HG03575 (cell line): Measurements from ENCODE around the gene CDHR3.

Experiments used
- ATAC-seq: cut with Tn5 transposase; IDR thresholded peaks from one replicate; pipeline ENCODE4 v1.9.1; 2021; ENCODE audit not compliant: unreplicated experiment, insufficient number of reproducible peaks, low FRiP score; ENCODE audit errors: extremely low read depth

CDHR3 gene

GRCh38 chr7:106018566-106019469 lies 55.8 kb downstream of the CDHR3 start:
- no peak for ATAC-seq

GRCh38 chr7:106019470-106019820 lies 56.4 kb downstream of the CDHR3 start:
- no peak for ATAC-seq

DNA sequence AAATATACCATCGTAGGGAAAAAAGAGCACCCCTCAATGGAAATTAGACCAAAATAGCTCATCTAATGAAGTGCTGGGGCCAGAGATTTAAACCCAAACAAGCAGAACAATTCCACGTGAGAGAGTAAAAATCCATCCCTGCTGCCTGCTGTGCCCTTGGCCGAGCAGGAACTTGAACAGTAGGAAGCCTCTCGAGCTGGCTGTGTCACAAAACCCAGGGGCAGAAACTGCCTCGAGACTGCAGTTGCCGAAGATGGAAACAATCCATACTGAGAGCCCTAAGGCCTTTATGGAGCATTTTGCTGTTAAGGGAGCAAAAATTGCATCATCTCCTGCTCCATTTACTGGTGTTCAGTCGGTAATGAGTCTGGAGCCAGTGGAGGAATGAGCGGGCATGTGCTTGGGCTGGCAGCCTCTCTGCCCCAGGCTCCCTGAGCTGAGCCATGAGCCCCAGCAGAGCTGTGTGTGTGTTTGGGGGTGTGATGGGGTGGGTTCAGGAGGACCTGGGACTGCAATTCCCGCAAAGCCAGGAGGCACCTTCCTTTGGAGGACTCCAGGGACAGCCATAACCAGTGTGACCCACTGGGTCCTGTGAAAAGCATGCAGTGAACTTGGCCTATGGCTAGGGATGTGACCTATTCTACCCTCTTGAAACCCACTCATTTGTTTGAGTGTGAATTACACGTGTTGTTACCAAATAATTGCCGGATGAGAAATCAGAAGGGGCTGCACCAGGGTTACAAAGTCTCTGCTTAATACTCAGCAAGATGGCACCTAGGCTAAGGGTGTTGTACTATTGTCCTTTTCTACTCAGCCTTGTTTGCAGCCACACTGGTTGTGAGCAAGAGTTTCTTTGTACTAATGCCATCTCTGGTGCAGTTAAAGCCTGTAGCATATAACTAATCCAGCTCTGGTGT lies 58.3 kb downstream of the CDHR3 start:
- no peak for ATAC-seq

- ATAC-seq = no peak
Measured at GRCh38 chr7:106022193-106022821, 59.2 kb downstream of the CDHR3 start.

DNA sequence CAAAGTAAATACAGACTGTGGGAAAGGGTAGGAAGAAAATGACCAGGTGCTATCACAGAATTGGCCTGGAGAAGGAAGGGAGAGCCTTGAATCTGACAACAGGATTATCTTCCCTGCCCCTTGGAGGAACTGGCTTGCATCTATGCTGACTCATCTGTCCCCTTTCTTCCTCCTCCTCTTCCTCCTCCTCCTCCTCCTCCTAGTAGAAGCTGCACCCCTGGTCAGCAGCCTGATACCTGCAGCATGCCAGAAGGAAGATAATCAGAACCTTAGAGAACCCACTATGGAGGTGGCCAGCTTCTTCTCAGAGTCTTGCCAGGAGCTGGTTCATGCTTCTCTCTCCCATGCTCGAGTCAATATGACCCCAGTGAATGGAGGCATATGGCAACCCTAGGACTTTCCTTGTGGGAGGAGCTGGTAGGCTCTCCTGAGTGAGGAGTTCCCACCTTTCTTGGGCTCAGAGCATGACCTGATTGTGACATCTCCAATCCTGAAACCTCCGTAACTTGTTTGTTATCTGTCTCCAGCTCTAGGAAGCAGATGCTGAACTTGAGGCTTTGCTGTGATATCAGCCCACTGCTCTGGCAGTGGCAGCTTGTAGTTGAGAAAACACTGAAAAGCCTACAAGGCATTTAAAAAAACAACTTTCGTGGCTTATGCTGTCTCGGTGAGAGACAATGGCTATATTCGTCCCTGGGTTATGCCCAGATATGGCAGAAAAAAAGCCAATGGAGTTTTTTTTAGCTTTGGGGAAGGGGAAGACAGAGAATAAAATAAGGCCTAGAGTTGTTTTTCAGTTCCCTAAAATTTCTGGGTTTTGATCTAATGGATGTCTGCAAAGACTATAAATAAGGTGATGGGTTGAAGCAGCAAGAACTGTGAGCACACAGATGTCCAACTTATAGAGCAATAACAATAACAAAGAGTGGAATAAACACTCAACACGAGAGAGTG lies 60.6 kb downstream of the CDHR3 start:
- no peak for ATAC-seq

- no peak for ATAC-seq
Measured at GRCh38 chr7:106026101-106026500, 63.0 kb downstream of the CDHR3 start.

DNA sequence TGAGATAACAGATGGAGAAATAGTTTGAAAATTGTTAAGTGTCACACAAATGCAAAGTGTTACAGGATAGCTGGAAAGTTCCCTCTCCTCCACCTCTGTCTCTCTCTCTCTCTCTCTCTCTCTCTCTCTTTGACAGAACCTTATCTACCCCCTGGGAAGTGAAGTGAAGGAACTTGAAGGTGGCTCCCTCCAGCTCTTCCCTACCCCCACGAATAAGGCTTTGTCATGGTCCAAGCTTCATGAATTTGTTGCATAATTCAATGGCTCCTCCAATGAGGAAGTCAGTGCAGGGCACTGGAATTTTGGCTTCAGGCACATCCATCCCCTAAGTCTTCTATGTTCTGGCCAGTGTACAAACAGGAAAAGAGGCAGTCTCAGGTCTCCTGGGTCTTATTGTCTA lies 66.4 kb downstream of the CDHR3 start:
- ATAC-seq = no peak

GRCh38 chr7:106029941-106030340 lies 66.9 kb downstream of the CDHR3 start:
- ATAC-seq = no peak

DNA sequence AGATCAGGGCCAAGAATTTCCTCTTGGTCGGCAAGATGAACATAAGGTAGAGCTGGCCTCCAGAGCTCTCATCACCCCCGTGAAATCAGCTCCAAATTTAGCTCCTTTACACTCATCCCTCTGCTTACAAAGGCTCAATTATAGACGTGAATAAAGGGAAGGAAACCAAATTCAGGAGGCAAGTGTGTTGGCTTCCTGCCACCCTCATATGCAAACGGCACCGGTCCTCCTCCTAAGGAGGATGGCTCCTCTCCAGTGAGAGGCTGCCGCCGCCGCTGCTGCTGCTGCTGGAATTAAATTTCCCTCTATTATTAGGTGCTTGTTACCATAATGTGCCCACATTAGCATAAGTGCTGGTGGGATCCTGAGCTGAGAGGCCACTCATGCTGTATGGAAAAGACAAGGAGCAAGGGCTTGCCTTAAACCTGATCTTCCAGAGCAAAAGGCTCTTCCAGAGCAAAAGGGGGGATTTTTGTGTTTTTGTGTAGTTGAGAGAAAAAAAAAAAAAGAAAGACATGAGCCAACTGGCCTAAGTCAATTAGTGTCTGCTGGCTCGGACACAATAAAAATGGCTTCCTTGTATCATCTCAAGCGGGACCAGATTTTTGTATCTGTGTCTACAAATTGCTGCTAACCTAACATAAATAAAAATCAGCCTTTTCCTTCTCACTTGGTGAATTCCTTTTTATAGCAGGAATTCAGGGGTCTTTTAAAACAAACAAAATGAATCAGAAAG lies 68.4 kb downstream of the CDHR3 start:
- no peak for ATAC-seq

DNA sequence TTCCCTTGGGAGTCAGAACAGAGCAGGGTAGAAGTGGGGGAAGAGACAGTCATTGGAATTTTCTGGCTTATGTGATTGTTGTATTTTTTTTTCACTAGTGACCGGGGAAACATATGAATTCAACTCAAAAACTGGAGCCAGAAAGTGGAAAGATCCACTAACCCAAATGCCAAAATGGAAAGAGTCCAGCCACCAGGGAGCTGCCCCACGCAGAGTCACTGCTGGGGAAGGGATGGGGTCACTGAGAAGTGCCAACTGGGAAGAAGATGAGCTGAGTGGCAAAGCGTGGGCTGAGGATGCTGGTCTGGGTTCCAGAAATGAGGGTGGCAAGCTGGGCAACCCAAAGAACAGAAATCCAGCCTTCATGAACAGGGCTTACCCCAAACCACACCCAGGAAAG lies 69.2 kb downstream of the CDHR3 start:
- ATAC-seq = no peak

DNA sequence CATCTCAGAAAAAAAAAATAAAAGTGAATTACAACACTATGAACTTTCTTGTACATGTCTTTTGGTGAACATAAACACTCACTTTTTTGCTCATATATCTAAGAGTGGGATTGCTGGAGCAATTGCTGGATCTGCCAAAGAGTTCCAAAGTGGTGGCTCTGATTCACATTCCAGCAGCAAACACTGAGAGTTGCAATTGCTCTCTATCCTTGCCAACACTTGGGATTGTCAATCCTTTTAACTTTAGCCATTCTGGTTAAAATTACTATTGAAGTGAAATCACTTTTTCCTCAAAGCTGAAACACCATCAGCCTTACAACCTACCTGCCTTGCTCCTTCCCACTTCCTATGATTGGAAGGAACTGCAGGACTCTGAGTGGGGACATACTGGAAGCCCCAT lies 70.7 kb downstream of the CDHR3 start:
- ATAC-seq = no peak

- ATAC-seq = no peak
Measured at GRCh38 chr7:106034383-106034782, 71.3 kb downstream of the CDHR3 start.

GRCh38 chr7:106035568-106035967 lies 72.5 kb downstream of the CDHR3 start:
- ATAC-seq = no peak

DNA sequence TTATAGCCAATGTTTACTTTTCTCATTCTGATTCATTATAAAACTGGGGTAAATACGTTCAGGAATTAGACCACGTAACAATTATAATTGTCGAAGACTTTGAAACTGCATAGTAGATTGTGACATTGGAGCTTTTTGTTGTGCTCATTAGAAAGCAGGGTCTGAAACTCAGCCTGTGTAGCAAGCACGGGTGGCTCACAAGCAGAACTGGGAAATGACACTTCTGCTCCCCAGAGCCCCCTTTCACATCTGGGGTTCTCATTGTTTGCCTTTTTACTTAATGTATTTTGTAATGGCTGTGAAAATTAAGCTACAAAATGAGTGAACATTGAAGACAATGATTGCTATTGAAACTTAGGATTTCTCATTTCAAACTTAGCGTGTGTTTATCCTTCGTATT lies 72.9 kb downstream of the CDHR3 start:
- ATAC-seq = no peak

DNA sequence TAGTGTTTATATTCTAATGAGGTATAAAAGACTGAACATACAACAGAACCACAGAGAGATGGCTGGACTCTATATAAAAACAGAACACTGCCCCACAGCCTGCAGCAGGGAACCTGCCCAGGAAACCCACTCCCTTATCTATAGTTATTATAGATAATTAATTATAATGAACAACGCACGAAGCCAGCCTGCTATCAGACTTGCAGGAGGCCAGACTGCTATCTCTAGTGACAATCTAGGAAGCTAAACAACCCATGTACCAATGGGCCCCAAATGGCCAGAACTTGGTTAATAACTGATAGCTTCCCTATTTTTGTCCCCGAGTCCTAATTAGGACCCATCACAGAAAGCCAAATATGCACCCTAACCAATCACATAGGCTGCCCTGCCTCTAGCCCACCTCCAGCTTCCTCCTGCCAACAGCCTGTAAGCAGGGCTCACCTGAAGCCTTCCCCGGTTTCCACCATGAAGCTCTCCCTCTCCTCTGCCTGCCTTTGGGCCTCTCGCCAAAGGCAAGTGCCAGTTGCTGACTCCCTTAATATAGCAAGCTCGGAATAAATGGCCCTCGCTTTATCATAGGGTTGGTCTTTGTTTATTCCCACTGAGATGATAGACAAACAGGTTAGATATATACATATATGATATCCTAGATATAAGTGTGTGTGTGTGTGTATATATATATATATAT lies 74.6 kb downstream of the CDHR3 start:
- no peak for ATAC-seq

- ATAC-seq = no peak
Measured at GRCh38 chr7:106038289-106038688, 75.2 kb downstream of the CDHR3 start.

DNA sequence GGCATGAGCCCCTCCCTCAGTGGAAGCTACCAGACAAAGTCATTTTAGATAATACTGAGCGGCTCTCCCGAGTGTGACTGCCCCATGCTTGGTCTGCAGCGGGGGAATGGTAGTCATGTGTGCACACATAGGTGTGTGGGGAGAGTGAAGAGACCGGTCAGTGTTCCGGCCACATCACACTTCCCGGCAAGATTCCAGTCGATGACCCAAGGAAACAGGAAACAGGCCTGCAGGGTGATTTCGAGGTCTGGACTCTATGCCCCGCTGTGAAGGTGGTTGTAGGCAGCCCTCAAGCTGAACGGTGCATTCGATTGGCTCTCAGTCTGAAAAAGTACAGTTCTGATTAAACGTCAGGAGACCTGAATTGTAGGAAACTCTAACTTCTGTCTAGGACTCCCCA lies 75.9 kb downstream of the CDHR3 start:
- no peak for ATAC-seq
